Measurements from ENCODE around the gene GEMIN7.

GEMIN7 gene

DNA sequence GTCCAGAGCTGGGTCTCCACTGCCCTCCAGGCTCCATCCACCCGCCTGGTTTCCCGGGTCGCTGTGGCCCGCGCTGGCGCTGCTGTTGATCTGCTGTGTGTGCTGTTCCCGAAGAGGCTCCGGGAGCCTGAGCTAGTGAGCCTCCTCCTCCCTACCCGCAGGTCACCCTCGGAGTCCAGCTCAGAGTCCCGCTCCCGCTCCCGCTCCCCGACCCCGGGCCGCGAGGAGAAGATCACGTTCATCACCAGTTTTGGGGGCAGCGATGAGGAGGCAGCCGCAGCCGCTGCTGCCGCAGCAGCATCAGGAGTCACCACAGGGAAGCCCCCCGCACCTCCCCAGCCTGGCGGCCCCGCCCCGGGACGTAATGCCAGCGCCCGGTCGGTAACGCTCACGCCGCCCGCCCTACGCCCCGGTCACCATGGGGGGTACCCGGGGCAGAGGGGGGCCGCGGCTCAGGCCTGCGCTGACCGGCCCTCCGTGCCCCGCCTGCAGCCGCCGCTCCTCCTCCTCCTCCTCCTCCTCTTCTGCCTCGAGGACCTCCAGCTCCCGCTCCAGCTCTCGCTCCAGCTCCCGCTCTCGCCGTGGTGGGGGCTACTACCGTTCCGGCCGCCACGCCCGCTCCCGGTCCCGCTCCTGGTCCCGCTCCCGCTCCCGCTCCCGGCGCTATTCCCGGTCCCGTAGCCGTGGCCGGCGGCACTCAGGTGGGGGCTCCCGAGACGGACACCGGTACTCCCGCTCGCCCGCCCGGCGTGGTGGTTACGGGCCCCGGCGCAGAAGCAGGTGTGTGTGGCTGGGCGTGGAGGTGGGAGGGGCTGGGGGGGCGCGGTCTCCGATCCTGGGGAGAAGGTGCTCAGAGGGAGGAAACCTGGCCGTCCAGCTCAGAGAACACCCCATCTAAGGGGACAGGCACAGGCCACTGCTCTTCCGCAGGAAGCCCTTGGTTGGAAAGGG is 14.9 kb upstream of the GEMIN7 start:
- DNase-seq, result no peak

DNA sequence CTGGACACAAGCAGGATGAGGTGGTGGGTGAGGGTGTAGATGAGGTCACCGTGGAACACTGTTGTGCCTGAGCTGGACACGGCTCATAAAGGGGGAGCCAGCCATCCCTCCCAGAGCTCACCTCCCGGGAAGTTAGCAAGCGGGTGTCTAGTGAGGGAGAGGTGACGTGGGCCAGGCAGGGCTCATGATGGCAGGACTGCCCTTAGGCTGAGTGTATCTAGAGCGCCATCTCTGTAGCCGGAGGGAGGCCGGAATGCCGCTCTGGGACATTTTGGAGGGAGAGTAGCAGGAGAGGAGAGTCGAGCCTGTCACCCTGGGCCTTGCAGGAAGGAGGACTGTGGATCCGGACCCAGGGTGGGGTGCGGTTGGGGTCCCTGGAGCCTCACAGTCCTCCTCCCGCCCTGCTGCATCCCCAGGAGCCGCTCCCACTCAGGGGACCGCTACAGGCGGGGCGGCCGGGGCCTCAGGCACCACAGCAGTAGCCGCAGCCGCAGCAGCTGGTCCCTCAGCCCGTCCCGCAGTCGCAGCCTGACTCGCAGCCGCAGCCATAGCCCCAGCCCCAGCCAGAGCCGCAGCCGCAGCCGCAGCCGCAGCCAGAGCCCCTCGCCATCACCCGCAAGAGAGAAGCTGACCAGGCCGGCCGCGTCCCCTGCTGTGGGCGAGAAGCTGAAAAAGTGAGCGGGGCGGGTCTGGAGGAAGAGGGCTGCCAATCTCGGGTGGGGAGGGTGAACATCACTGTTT is 12.0 kb upstream of the GEMIN7 start:
- no peak for DNase-seq

DNA sequence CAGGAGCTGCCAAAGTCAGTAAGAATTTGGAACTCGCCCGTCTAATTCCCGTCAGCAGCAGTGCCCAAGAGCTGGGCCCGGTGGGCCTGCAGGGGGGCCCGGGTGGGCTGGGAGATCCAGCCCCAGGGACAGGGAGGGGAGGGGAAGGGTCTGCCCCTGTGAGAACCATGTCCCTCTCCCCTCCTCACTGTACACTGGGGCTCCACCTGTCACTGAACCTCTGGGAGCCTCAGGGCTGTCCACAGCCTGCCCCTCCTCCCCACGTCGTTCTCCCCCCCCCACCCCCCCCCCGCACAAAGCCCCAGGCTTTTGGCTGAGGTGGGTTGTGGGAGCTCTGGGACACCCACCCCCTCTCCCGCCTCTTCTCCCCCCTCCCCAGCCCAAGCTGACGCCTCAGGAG is 11.0 kb upstream of the GEMIN7 start:
- DNase-seq, result no peak

- DNase-seq, result no peak
Measured at GRCh38 chr19:45069056-45069455, 10.0 kb upstream of the GEMIN7 start.

- no peak for DNase-seq
Measured at GRCh38 chr19:45070214-45070613, 8.8 kb upstream of the GEMIN7 start.

- no peak for DNase-seq
Measured at GRCh38 chr19:45070861-45071544, 8.1 kb upstream of the GEMIN7 start.

DNA sequence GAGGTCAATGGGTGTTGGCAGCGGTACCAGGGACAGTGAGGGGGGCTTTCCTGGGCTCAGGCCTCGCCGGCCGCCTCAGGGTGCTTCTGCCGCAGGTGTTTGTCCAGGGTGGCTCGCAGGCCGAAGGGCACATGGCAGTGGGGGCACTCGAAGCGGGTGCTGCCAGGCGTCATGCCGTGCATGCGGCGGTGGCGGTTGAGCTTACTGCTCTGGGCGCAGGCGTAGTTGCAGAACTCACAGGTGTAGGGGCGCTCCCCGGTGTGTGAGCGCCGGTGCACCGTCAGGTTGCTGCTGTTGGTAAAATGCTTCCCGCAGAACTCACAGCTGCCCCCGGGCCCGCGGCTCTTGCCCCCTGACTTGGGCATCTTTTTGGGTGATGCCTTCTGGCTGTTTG is 7.5 kb upstream of the GEMIN7 start:
- DNase-seq, result no peak

DNA sequence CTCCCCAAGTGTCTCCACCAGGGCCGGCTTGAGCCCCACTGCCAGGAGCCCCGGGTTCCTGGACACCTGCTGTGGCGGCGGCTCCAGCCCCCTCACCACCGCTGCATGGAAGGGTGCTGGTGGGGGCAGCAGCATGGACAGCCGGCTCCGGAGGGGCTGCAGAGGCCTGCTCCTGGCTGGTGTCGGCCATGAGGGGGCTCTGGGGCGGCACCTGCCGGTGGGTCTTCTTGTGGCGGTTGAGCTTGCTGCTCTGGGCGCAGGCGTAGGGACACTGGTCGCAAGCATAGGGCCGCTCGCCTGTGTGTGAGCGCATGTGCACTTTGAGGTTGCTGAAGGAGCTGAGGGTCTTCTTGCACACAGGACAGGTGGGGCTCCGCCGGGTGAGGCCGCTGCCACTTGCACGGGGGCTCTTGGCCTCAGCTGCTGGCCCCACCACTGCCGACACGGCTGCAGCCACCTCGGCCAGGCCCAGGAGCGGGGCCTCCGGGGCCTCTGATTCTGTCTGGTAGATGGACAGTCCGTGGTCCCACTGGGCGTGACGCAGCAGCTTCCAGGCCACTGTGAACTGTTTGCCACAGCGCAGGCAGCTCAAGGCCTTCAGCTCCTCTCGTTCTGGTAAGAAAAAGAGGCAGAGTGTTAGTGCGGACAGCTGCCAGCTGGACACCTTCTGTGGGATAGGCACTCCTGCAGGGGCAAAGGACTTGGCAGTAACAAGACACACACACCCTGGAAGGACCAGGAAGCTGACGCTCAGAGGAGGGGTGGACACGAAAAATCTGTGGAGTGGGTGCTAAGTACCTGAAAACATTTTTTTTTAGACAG is 6.9 kb upstream of the GEMIN7 start:
- DNase-seq, result no peak

GRCh38 chr19:45074744-45075300 is 4.2 kb upstream of the GEMIN7 start:
- no peak for DNase-seq

DNA sequence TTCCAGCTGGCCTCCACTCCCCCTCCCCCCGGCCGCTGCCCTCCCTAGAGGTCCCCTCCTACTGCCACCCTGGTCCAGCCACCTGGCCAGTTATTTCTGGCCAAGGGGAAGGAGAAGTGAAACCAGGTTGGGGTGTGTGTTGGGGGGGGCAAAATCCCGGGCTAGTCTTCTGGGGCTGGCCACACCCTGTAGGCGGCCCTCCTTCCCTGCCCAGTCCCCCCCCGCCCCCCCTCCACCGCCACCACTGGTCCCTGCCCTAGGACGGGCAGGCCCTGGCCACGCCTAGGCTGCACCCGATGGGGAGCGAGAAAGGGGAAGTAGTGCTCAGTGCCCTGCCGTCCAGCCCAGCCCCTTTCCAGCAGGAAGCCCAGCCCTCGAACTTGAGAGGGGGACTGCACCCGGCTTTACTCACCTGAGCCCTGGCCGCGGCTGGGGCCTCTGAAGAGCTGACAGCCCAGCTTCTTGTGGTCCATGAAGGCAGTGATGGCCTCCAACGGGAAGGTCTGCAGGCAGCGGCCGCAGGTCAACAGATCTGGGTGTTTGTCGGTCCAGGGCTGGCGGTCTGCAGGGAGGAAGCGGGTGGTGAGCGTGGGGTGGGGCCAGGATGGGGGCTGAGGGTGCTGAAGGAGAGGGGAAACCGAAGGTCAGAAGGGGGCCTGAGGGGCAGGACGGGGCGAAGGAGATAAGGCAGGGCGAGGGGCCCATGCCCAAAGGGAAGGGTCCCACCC is 3.6 kb upstream of the GEMIN7 start:
- peak; percentile 38 for DNase-seq

DNA sequence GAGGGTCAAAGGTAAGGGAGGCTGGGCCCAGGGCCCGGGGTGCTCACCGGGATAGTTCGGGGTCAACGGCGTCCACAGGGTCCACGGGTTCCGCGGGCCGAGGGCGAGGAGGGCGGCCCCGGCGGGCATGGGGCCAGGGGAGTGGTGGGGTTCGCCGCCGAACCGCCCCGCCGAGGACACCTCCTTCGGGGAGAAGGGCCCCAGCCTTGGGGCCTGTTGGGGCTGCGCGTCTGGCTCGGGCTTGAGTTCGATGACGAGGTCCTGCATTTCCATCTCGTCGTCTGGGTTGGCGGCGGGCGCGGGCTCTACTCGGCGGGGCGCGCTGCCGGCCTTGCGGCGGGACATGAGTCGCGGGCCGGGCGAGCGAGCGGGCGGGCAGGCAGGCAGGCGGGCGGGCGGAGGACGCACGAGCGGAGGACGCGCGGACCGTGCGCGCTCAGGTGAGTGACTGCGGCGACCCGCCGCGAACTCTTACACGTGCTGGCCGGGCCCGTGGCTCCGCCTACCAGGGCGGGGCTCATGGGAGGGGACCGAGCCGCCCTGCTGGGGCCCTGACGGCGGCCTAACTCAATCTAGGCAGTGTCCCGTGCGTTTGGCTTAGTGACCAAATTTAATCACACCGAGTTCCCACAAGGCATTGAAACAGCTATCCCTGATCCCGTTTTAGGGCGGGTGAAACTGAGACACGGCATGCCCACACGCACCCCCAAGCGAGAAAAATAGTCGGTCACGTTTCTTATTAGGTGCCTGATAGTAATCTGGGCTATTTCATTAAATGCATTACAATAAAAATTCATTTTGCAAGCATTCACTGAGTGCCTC is 2.8 kb upstream of the GEMIN7 start, which contains the start of gene ZNF296:
Gene ZNF296, minus strand, starts transcription at position 450 of the 822 bp plus-strand sequence. Its CDS starts 105 bp downstream, at position 345.
- DNase-seq, result peak; percentile 78

- no peak for DNase-seq
Measured at GRCh38 chr19:45076851-45077730, 2.0 kb upstream of the GEMIN7 start.

GRCh38 chr19:45078390-45079062 is 534 bp upstream of the GEMIN7 start:
- no peak for DNase-seq

DNA sequence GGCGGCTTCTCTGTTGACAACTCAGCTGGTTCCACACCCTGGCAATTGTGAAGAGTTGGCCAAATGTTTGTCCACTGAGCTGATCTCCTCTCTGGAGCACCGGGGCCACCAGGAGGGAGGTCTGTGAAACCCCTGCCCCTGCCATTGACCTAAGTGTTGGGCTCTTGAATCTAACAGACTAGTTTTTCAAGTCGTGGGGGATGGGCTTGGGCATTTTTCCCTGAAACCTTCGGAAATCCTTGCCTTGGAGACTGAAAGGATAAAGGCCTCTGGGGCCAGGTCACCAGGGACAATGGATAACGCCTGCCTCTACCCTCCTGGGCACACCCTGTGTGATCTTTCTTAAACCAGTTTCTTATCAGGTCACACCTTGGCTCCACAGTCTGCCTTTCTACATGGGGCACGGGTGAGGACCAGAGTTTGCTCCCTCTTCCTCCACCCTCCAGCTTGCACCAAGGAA is 881 bp downstream of the GEMIN7 start:
- DNase-seq, result no peak

- DNase-seq, result no peak
Measured at GRCh38 chr19:45082170-45082569, 3.1 kb downstream of the GEMIN7 start.

DNA sequence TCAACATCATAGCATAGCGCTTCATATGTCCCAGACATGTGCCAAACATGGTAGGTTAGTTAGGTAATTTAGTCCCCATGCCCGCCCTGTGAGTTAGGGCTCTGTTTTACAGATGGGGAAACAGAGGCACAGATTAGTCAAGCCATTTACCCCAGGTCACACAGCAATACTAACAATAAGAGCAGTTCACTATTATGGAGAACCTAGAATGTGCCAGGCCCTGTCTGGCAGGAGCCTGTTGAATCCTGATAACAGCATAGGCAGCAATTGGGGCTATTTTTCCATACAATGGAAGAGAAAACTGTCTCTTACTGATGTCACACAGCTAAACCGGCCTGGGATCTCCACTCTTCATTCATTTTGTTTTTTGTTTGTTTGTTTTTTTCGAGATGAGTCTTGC is 7.4 kb downstream of the GEMIN7 start:
- DNase-seq, result no peak

DNA sequence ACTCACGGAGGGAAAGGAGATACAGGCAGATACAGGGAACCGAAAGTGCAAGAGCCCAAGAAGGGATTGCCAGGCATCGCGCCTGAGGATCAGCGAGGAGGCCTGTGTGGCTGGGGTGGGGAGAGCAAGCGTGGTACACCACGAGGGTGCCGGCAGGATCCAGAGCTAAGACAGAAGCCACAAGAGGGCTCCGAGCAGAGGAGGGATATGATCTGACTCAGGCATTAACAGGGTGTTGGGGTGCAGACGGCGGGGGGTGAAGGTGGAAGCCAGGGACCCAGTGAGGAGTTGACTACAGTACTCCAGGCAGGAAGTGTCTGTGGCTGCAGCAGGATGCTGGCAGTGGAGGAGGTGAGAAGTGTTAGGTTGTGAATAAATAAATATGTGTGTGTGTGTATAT is 8.5 kb downstream of the GEMIN7 start:
- DNase-seq, result peak; percentile 89

GRCh38 chr19:45090034-45090433 is 11.0 kb downstream of the GEMIN7 start:
- DNase-seq, result no peak

DNA sequence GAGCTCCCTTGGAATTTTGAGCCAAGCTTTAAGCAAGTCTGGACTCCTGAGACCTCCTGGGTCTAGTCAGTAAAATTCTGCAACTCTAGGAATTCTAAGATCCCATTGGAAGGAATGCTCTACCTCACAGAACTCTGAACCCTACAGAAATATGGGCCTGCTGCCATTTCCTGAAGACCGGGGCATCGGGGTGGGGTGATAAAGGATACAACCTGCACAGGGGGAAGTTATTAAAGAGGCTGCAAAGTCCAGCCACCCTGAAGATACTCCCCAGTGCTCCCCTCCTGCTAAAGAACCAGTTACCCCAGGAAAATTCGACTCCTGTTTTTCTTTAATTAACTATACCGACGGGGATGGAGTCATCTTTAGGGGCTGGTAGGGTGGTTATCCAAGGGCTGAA is 11.5 kb downstream of the GEMIN7 start:
- DNase-seq, result no peak
